A549 (cell line): Measurements from ENCODE around the gene TIMM44. TPM values are rescaled to one million over a fixed set of nuclear protein-coding genes. Genes with fewer than 3 reads are reported as not detected.
A peak's percentile ranks its signal among the peaks of the same experiment; 100 is the strongest.

ENCODE experiments used
- ATAC-seq, 2 experiments: fragments of 200-7000 bp in 1 of 2; fragments of >200 bp in 1 of 2; cut with Nextera tagmentation in 1 of 2; cut with Tn5 transposase in 1 of 2; 3 replicates each; pipeline versions ENCODE4 v1.8.0 to v1.9.1; 2018 to 2020; ENCODE audit warnings: mild to moderate bottlenecking in 1 of 2, moderate library complexity in 1 of 2
- CTCF ChIA-PET: fragments of 300-600 bp; sonication (Branson Sonifier 250); formaldehyde crosslinking; extraction: SDS; loops from one replicate; lab custom pipeline; 2021; ENCODE audit warnings: antibody characterized with exemption, inconsistent platforms; lab: Yijun Ruan, JAX
- POLR2A ChIA-PET: fragments of 350-600 bp; formaldehyde crosslinking; extraction: SDS; loops from one replicate; lab custom pipeline; 2021; ENCODE audit warnings: antibody characterized with exemption, inconsistent platforms; lab: Yijun Ruan, JAX
- DNase-seq, 2 experiments: peaks; one replicate each; pipeline versions ENCODE4 v3.0.0 to v3.0.0-alpha.2; 2011 to 2016; ENCODE audit warnings: low read depth in 1 of 2, low spot score in 1 of 2
- FAIRE-seq: peaks from 2 replicates; lab custom pipeline; 2011; peaks lifted over from hg19 to GRCh38; lab: Jason Lieb, UNC
- H3K27ac ChIP-seq, 2 experiments: fragments of >200 bp; sonication (Bioruptor Twin); formaldehyde crosslinking; 3 replicates each; pipeline ENCODE4 v1.5.1; 2016 to 2017
- H3K4me1 ChIP-seq: fragments of >200 bp; sonication (Bioruptor Twin); formaldehyde crosslinking; 3 replicates; pipeline ENCODE4 v1.6.1; 2016
- H3K4me2 ChIP-seq: fragments of >200 bp; sonication (Bioruptor Twin); formaldehyde crosslinking; 3 replicates; pipeline ENCODE4 v1.6.1; 2016
- H3K4me3 ChIP-seq: fragments of >200 bp; sonication (Bioruptor Twin); formaldehyde crosslinking; 3 replicates; pipeline ENCODE4 v1.5.1; 2016
- H3K9me3 ChIP-seq: fragments of >200 bp; sonication (Bioruptor Twin); formaldehyde crosslinking; 3 replicates; pipeline ENCODE4 v1.6.1; 2016
- ATOH8 ChIP-seq: fragments of 250-450 bp; sonication (Bioruptor Pico); IDR thresholded peaks from 2 replicates; pipeline ENCODE4 v1.5.0; 2020; ENCODE audit warnings: low read depth, mild to moderate bottlenecking, moderate library complexity
- CBX2 ChIP-seq: fragments of 200-600 bp; sonication (generic); IDR thresholded peaks from 2 replicates; pipeline ENCODE4 v1.6.1; 2016; ENCODE audit warnings: low read depth, mild to moderate bottlenecking, borderline replicate concordance
- CEBPB ChIP-seq, 2 experiments: fragments of >200 bp in 1 of 2; sonication (Bioruptor Twin) in 1 of 2; formaldehyde crosslinking in 1 of 2; IDR thresholded peaks; 2 replicates each; pipeline ENCODE4 v1.6.1; 2012 to 2016
- CTCF ChIP-seq: fragments of >200 bp; sonication (Bioruptor Twin); formaldehyde crosslinking; IDR thresholded peaks from 3 replicates; pipeline ENCODE4 v1.5.1; 2016
- EHF ChIP-seq: fragments of 250-450 bp; sonication (Bioruptor Pico); IDR thresholded peaks from 2 replicates; pipeline ENCODE4 v1.5.0; 2020; ENCODE audit warnings: mild to moderate bottlenecking
- EHMT2 ChIP-seq: fragments of 200-600 bp; sonication (generic); IDR thresholded peaks from 2 replicates; pipeline ENCODE4 v1.6.1; 2016; ENCODE audit warnings: antibody characterized with exemption, low read depth, mild to moderate bottlenecking, moderate library complexity
- EP300 ChIP-seq, 2 experiments: fragments of >200 bp; sonication (Bioruptor Twin); formaldehyde crosslinking; IDR thresholded peaks; 2 replicates in 1 of 2; 3 replicates in 1 of 2; pipeline ENCODE4 v1.6.1; 2016 to 2017
- ESRRA ChIP-seq: fragments of 150-350 bp; IDR thresholded peaks from 2 replicates; pipeline ENCODE4 v1.6.1; 2014; ENCODE audit warnings: mild to moderate bottlenecking, low read length, borderline replicate concordance
- FOSB ChIP-seq: fragments of 250-450 bp; sonication (Bioruptor Pico); IDR thresholded peaks from 2 replicates; pipeline ENCODE4 v1.5.0; 2020; ENCODE audit warnings: mild to moderate bottlenecking, moderate library complexity
- GATA3 ChIP-seq: IDR thresholded peaks from 2 replicates; pipeline ENCODE4 v1.6.1; 2012; ENCODE audit warnings: borderline replicate concordance
- HDAC2 ChIP-seq: fragments of 200-600 bp; sonication (generic); IDR thresholded peaks from 2 replicates; pipeline ENCODE4 v1.6.1; 2016
- HOXA7 ChIP-seq: fragments of 250-450 bp; sonication (Bioruptor Pico); IDR thresholded peaks from 2 replicates; pipeline ENCODE4 v1.5.0; 2020; ENCODE audit warnings: mild to moderate bottlenecking, moderate library complexity
- HOXB5 ChIP-seq: fragments of 250-450 bp; sonication (Bioruptor Pico); IDR thresholded peaks from 2 replicates; pipeline ENCODE4 v1.5.0; 2020; ENCODE audit warnings: mild to moderate bottlenecking, moderate library complexity
- JUN ChIP-seq, 2 experiments: fragments of >200 bp; sonication (Bioruptor Twin); formaldehyde crosslinking; IDR thresholded peaks; 2 replicates in 1 of 2; 3 replicates in 1 of 2; pipeline ENCODE4 v1.6.1; 2016 to 2017
- JUNB ChIP-seq: fragments of >200 bp; sonication (Bioruptor Twin); formaldehyde crosslinking; IDR thresholded peaks from 2 replicates; pipeline ENCODE4 v1.6.1; 2016
- KDM5A ChIP-seq: fragments of 200-600 bp; sonication (generic); IDR thresholded peaks from 2 replicates; pipeline ENCODE4 v1.6.1; 2016; ENCODE audit warnings: antibody characterized with exemption, mild to moderate bottlenecking
- MYC ChIP-seq: IDR thresholded peaks from 2 replicates; pipeline ENCODE4 v1.6.1; 2012; ENCODE audit warnings: mild to moderate bottlenecking, inconsistent platforms, low read length, improper control_type of control experiment, borderline replicate concordance
- PHF8 ChIP-seq: fragments of 200-600 bp; sonication (generic); IDR thresholded peaks from 2 replicates; pipeline ENCODE4 v1.6.1; 2016; ENCODE audit warnings: low read depth, mild to moderate bottlenecking, antibody characterized with exemption, moderate library complexity, borderline replicate concordance
- POLR2AphosphoS2 ChIP-seq: conservative IDR thresholded peaks from 2 replicates; pipeline ENCODE4 v1.6.1; 2012; ENCODE audit warnings: low read length, improper control_type of control experiment, inconsistent platforms
- RAD21 ChIP-seq, 2 experiments: fragments of >200 bp in 1 of 2; sonication (Bioruptor Twin) in 1 of 2; formaldehyde crosslinking in 1 of 2; IDR thresholded peaks in 1 of 2; conservative IDR thresholded peaks in 1 of 2; 2 replicates in 1 of 2; 3 replicates in 1 of 2; pipeline ENCODE4 v1.6.1; 2012 to 2018; ENCODE audit warnings: inconsistent platforms in 1 of 2
- RARB ChIP-seq: fragments of 250-450 bp; sonication (Bioruptor Pico); IDR thresholded peaks from 2 replicates; pipeline ENCODE4 v1.8.0; 2021; ENCODE audit warnings: mild to moderate bottlenecking, moderate library complexity
- RFX5 ChIP-seq: fragments of 450-650 bp; IDR thresholded peaks from 2 replicates; pipeline ENCODE4 v1.7.1; 2014; ENCODE audit warnings: antibody characterized with exemption, mild to moderate bottlenecking, moderate library complexity
- SMC3 ChIP-seq: fragments of >200 bp; sonication (Bioruptor Twin); formaldehyde crosslinking; IDR thresholded peaks from 3 replicates; pipeline ENCODE4 v1.6.1; 2018; ENCODE audit warnings: inconsistent platforms
- TFCP2L1 ChIP-seq: fragments of 250-450 bp; sonication (Bioruptor Pico); IDR thresholded peaks from 2 replicates; pipeline ENCODE4 v1.5.0; 2021; ENCODE audit warnings: mild to moderate bottlenecking
- TP53 ChIP-seq: fragments of 250-450 bp; sonication (Bioruptor Pico); IDR thresholded peaks from 2 replicates; pipeline ENCODE4 v1.5.0; 2021; ENCODE audit warnings: mild to moderate bottlenecking, moderate library complexity
- ZNF302 ChIP-seq: fragments of 250-450 bp; sonication (Bioruptor Pico); IDR thresholded peaks from 2 replicates; pipeline ENCODE4 v1.9.0; 2021; ENCODE audit warnings: inconsistent platforms, mild to moderate bottlenecking, moderate library complexity
- WGBS: methylation state at CpG from one replicate; pipeline ENCODE4 v1.1.6; 2017; ENCODE audit errors: missing lambda C conversion rate; 5-methylcytosine and 5-hydroxymethylcytosine counted together
- polyA plus RNA-seq, 4 experiments: library from polyadenylated mRNA; depleted of rRNA in 3 of 4; stranded (reverse); fragments of >200 nt; fragmentation: RNase III in 1 of 4; extraction: RNeasy Plus Mini Kit Qiagen cat#74134 plus additional on column Dnase treatment in 1 of 4; gene quantifications; 2 replicates in 3 of 4; 3 replicates in 1 of 4; pipeline ENCODE4 v1.2.3, GENCODE V29; 2011 to 2017

Gene TIMM44
- polyA plus RNA-seq, 2 of the 4 experiments (the other 2 are of a cell fraction) = 29.7 to 53.2 TPM

GRCh38 chr19:7989071-7989575 lies 45.7 kb upstream of the TIMM44 start:
- FAIRE-seq (no peak), ATAC-seq (no peak), DNase-seq (no peak)
- WGBS = 95% methylated on average over 12 of the region's 12 CpGs
- Histone ChIP-seq H3K9me3 (no peaks in the 10 kb centered on the region), H3K4me3 (no peak overlapping the region), H3K27ac (no peak overlapping the region), H3K4me1 (peaks cover 43% of the 10 kb centered on the region), H3K4me2 (no peak overlapping the region)
- TF ChIP-seq RFX5 = no peak
- TF ChIP-seq CEBPB (IDR thresholded peaks at IDR 0.05) = no peak
- no peak for TF ChIP-seq HOXB5 (CRISPR knock-in tag)
- no peak for TF ChIP-seq MYC
- TF ChIP-seq FOSB (CRISPR knock-in tag) = no peak
- no peak for TF ChIP-seq KDM5A
- TF ChIP-seq HDAC2 = no peak
- no peak for TF ChIP-seq POLR2AphosphoS2
- no peak for TF ChIP-seq TP53 (CRISPR knock-in tag)
- no peak for TF ChIP-seq GATA3
- no peak for TF ChIP-seq JUN (IDR thresholded peaks at IDR 0.05)
- TF ChIP-seq EHF = no peak
- TF ChIP-seq RAD21 (conservative IDR thresholded peaks at IDR 0.05 in 1 of 2, IDR thresholded peaks at IDR 0.05 in 1 of 2) = no peak
- no peak for TF ChIP-seq EP300 (IDR thresholded peaks at IDR 0.05)
- TF ChIP-seq EHMT2 = no peak
- TF ChIP-seq CBX2 = no peak
- no peak for TF ChIP-seq SMC3
- TF ChIP-seq RARB (CRISPR knock-in tag) = no peak
- ChIA-PET CTCF (interaction anchor here (3.7 to 6.8 kb wide), 2 partner anchors 13 to 19 kb away, joined by 31 to 34 read pairs; no protein-coding TSS in a partner anchor), POLR2A (no interaction called here)

GRCh38 chr19:7988307-7988706 lies 44.8 kb upstream of the TIMM44 start:
- H3K4me3 ChIP-seq = no peak overlapping the region
- H3K4me1 ChIP-seq = peaks cover 42% of the 10 kb centered on the region
- H3K4me2 ChIP-seq = peak overlapping the region; percentile 67; the same call in 1 of the 3 replicates
- WGBS = 77% methylated on average over 5 of the region's 5 CpGs
- DNase-seq (no peak), ATAC-seq (no peak), FAIRE-seq (no peak)
- H3K27ac ChIP-seq = peak overlapping the region in 1 of 2 experiments; percentile 73; a peak in 1 of 6 replicates
- ChIA-PET POLR2A (no interaction called here), CTCF (interaction anchor here (1.6 to 6.8 kb wide), 4 partner anchors 14 to 44 kb away, joined by 3 to 34 read pairs (median 20); partner anchors contain the start of gene TIMM44)
- no peak for TF ChIP-seq ZNF302 (CRISPR knock-in tag)
- TF ChIP-seq TFCP2L1 = no peak
- TF ChIP-seq JUNB = no peak
- TF ChIP-seq CTCF = no peak
- no peak for TF ChIP-seq SMC3
- TF ChIP-seq FOSB (CRISPR knock-in tag) = no peak
- TF ChIP-seq JUN (IDR thresholded peaks at IDR 0.05) = no peak
- TF ChIP-seq ESRRA = no peak
- no peak for TF ChIP-seq HOXA7
- TF ChIP-seq PHF8 = no peak
- TF ChIP-seq RARB (CRISPR knock-in tag) = no peak
- no peak for TF ChIP-seq ATOH8
- no peaks in the 10 kb centered on the region for H3K9me3 ChIP-seq
